Erythroblast (primary cell): ENCODE data around the gene TTC28.
A peak's percentile ranks its signal among the peaks of the same experiment; 100 is the strongest.

Source experiments
- DNase-seq, 2 experiments: peaks; one replicate each; lab custom pipeline; 2025; lab: John Stamatoyannopoulos, UW
- GATA1 ChIP-seq: IDR thresholded peaks from 2 replicates; pipeline ENCODE4 v1.6.1; 2011; ENCODE audit warnings: low read depth, mild to moderate bottlenecking, control low read depth, low read length, moderate library complexity
- POLR2A ChIP-seq: IDR thresholded peaks from 2 replicates; pipeline ENCODE4 v1.6.1; 2011; ENCODE audit warnings: mild to moderate bottlenecking, low read length

TTC28 gene

GRCh38 chr22:28346308-28346707, 333.3 kb downstream of the TTC28 start:
- TF ChIP-seq GATA1 (no peak), POLR2A (no peak)
- no peak for DNase-seq

GRCh38 chr22:28344918-28345703, 334.5 kb downstream of the TTC28 start:
- no peak for DNase-seq
- TF ChIP-seq GATA1 = no peak

GRCh38 chr22:28341001-28341400, 338.6 kb downstream of the TTC28 start:
- no peak for DNase-seq
- TF ChIP-seq GATA1 (no peak), POLR2A (no peak)

GRCh38 chr22:28333088-28333487, 346.6 kb downstream of the TTC28 start:
- DNase-seq = no peak
- no peak for TF ChIP-seq POLR2A
- TF ChIP-seq GATA1 = no peak

- no peak for DNase-seq
- no peak for TF ChIP-seq POLR2A
- TF ChIP-seq GATA1 = no peak
Measured at GRCh38 chr22:28332410-28332809, 347.2 kb downstream of the TTC28 start.

- TF ChIP-seq POLR2A (no peak), GATA1 (no peak)
- no peak for DNase-seq
Measured at GRCh38 chr22:28331695-28332094, 347.9 kb downstream of the TTC28 start.

- no peak for TF ChIP-seq POLR2A
- DNase-seq = no peak
Measured at GRCh38 chr22:28329186-28330073, 350.2 kb downstream of the TTC28 start.

GRCh38 chr22:28328756-28329155, 350.9 kb downstream of the TTC28 start:
- TF ChIP-seq GATA1 (no peak), POLR2A (no peak)
- DNase-seq = no peak

GRCh38 chr22:28316014-28316413, 363.6 kb downstream of the TTC28 start:
- TF ChIP-seq POLR2A (no peak), GATA1 (no peak)

GRCh38 chr22:28314959-28315358, 364.7 kb downstream of the TTC28 start:
- TF ChIP-seq GATA1 = no peak
- no peak for TF ChIP-seq POLR2A
- DNase-seq = no peak

More at GRCh38 chr22:28316014-28316413, 363.6 kb downstream of the TTC28 start:
- DNase-seq = peak; percentile 27 to 37

- TF ChIP-seq GATA1 (no peak), POLR2A (no peak)
- DNase-seq = no peak
Measured at GRCh38 chr22:28310299-28310698, 369.3 kb downstream of the TTC28 start.

GRCh38 chr22:28299753-28300152, 379.9 kb downstream of the TTC28 start:
- no peak for TF ChIP-seq GATA1
- TF ChIP-seq POLR2A = no peak
- DNase-seq = no peak

- no peak for DNase-seq
- no peak for TF ChIP-seq POLR2A
- no peak for TF ChIP-seq GATA1
Measured at GRCh38 chr22:28299309-28299708, 380.3 kb downstream of the TTC28 start.

- TF ChIP-seq POLR2A (no peak), GATA1 (no peak)
- DNase-seq = peak; percentile 6 to 27
Measured at GRCh38 chr22:28297504-28297903, 382.1 kb downstream of the TTC28 start.
